GM12891 (cell line): ENCODE data around the gene ZCWPW1.
A peak's percentile ranks its signal among the peaks of the same experiment; 100 is the strongest.

ENCODE experiments used
- DNase-seq: peaks from one replicate; pipeline ENCODE4 v3.0.0; 2011; ENCODE audit warnings: low spot score; ENCODE audit not compliant: insufficient read length
- FAIRE-seq: peaks from 2 replicates; lab custom pipeline; 2011; peaks lifted over from hg19 to GRCh38; lab: Jason Lieb, UNC
- PAX5 ChIP-seq: IDR thresholded peaks from 2 replicates; pipeline ENCODE4 v1.6.1; 2011; ENCODE audit warnings: low read length, moderate library complexity, mild to moderate bottlenecking; ENCODE audit not compliant: insufficient read depth, severe bottlenecking
- POLR2A ChIP-seq: IDR thresholded peaks from 2 replicates; pipeline ENCODE4 v1.6.1; 2011; ENCODE audit warnings: low read depth, low read length, control low read depth
- POLR2AphosphoS5 ChIP-seq: IDR thresholded peaks from 2 replicates; pipeline ENCODE4 v1.6.1; 2011; ENCODE audit warnings: low read depth, low read length, control low read depth
- POU2F2 ChIP-seq: IDR thresholded peaks from 2 replicates; pipeline ENCODE4 v1.6.1; 2011; ENCODE audit warnings: low read depth, mild to moderate bottlenecking, control low read depth, low read length, moderate library complexity
- SPI1 ChIP-seq: IDR thresholded peaks from 2 replicates; pipeline ENCODE4 v1.6.1; 2011; ENCODE audit warnings: low read depth, low read length, control low read depth
- TAF1 ChIP-seq: IDR thresholded peaks from 2 replicates; pipeline ENCODE4 v1.6.1; 2011; ENCODE audit warnings: low read depth, low read length, control low read depth

The ZCWPW1 gene

GRCh38 chr7:100401811-100402210 is 26.7 kb downstream of the ZCWPW1 start:
- DNase-seq = no peak
- FAIRE-seq = no peak
- TF ChIP-seq POLR2AphosphoS5 (no peak), PAX5 (no peak), POU2F2 (no peak), TAF1 (no peak), SPI1 (no peak), POLR2A (no peak)

DNA sequence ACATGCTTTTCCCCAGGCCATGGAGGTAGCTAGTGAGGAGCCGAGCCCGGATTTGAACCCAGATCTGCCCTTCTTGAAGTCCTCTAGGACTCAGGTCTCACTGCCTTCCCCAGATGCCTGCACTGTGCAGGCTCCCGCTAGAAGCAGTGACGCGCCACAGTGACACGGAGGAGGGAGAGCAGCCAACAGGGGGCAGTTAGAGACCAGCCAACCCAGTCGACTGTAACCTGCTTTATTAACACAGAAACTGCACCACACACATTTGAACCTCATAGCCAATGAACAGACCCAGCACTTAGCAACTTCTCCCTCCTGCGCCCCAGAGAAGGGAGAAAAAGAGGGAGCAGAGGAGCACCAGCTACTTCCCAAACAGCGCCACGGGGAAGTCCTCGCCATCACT is 27.8 kb downstream of the ZCWPW1 start:
- TF ChIP-seq SPI1 = no peak
- no peak for TF ChIP-seq POLR2AphosphoS5
- no peak for TF ChIP-seq POLR2A
- TF ChIP-seq PAX5 = no peak
- TF ChIP-seq POU2F2 = no peak
- TF ChIP-seq TAF1 = no peak
- DNase-seq (no peak), FAIRE-seq (no peak)

DNA sequence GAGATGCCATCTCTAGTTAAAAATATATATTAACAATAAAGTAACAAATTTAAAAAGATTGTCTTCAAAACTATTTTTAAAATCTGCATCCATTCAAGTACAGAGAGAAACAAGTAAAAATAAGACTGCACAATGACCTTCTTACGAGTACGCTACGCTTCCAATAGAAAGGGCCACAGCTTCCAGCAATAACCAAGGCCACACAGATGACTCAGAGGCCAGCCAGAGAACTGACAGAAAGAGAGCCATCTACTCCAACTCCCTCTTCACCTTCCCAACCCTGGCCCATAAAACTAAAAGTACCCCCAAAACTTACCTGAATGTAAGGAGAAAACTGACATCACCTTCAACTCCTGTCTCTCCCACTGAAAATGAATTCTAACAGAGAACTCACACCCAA is 28.5 kb downstream of the ZCWPW1 start:
- TF ChIP-seq POU2F2 (no peak), POLR2AphosphoS5 (no peak), POLR2A (no peak), TAF1 (no peak), SPI1 (no peak), PAX5 (no peak)
- DNase-seq (no peak), FAIRE-seq (no peak)

GRCh38 chr7:100398239-100398638 is 30.3 kb downstream of the ZCWPW1 start:
- FAIRE-seq (no peak), DNase-seq (no peak)
- no peak for TF ChIP-seq POLR2AphosphoS5
- TF ChIP-seq POU2F2 = no peak
- no peak for TF ChIP-seq SPI1
- no peak for TF ChIP-seq PAX5
- TF ChIP-seq TAF1 = no peak
- TF ChIP-seq POLR2A = no peak

GRCh38 chr7:100397315-100398081 is 31.0 kb downstream of the ZCWPW1 start:
- DNase-seq = no peak
- no peak for FAIRE-seq
- TF ChIP-seq TAF1 (no peak), PAX5 (no peak), POLR2A (no peak)

DNA sequence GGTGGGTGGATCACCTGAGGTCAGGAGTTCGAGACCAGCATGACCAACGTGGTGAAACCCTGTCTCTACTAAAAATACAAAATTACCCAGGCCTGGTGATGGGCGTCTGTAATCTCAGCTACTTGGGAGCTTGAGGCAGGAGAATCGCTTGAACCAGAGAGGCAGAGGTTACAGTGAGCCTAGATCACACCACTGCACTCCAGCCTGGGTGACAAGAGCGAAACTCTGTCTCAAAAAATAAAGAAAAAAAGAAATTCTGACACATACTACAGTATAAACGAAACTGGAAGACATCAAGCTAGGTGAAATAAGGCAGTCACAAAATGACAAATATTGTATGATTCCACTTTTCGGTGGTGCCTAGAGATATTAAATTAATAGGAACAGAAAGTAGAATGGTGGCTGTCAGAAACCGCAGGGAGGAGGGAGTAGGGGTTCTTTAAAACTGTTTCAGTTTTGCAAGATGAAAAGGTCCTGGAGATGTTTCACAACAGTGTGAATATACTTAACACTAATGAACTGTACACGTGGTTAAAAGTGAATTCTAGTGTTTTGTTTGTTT is 32.0 kb downstream of the ZCWPW1 start:
- peak; percentile 85 for FAIRE-seq
- peak; percentile 86 for TF ChIP-seq SPI1
- no peak for TF ChIP-seq POU2F2
- peak; percentile 41 for DNase-seq

DNA sequence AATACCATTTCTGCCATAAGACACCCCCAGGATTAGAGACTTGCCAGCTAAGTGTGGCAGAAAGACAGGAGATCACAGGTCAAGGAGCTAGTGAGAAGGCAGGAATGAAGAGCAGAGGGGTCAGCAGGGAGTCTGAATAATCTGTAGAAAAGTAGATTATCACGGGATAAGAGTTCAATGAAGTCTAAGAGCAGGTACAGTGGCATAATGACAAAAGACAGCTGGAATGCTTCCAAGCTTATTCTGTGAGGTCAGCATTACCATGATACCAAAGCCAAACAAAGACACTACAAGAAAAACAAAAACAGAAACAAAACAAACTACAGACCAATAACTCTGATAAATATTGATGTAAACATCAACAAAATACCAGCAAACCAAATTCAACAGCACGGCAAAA is 34.4 kb downstream of the ZCWPW1 start:
- DNase-seq = no peak
- TF ChIP-seq PAX5 (no peak), POLR2A (no peak), POLR2AphosphoS5 (no peak), POU2F2 (no peak), SPI1 (no peak), TAF1 (no peak)
- FAIRE-seq = no peak

DNA sequence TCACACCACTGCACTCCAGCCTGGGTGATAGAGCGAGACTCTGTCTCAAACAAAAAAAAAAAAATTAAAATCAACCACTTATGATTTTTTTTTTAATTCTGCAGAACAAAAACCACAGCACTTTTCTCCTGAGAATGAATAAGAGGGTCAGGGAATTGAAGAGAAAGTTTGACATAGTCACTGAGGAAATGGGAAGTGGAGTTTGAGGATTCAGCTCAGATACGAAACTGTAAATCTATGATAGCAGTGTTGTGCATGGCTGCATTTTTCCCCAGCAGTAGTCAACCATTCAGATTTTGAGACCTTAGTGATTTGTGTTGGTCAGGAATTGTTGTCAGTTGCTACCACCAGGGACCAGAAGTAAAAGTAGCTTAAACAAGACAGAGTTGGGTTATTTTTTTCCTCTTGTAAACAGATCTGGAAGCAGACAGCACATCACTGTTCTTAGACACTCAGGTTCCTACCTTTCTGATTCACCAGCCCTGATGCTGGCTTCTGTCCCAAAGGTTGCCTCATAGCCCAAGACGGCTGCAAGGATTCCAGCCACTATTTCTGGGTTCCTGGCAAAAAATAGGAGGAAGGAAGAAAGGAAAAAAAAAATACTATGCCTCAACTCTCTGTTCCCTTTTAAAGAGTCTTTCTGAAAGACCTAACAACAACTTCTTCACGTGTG is 35.1 kb downstream of the ZCWPW1 start:
- peak; percentile 66 for FAIRE-seq
- peak; percentile 72 for TF ChIP-seq SPI1
- TF ChIP-seq POLR2AphosphoS5 = no peak
- no peak for DNase-seq

GRCh38 chr7:100390286-100391009 is 38.1 kb downstream of the ZCWPW1 start:
- DNase-seq = no peak
- FAIRE-seq = no peak
- TF ChIP-seq POLR2A (no peak), SPI1 (no peak), POU2F2 (no peak), POLR2AphosphoS5 (no peak), PAX5 (no peak), TAF1 (no peak)
